HL-60/S4 treated with retinoic acid at 250 ng/mL for 4 days and 3 days (cell line): Measurements from ENCODE around the gene SP100.
"Not testable (repeated sequence)": the region's sequence is repeated elsewhere in the genome, so short reads cannot be mapped to it uniquely, and the experiment has no call there.

Experiments used
- in situ Hi-C: fragments of 300-500 bp; cut with MboI; formaldehyde crosslinking; loops from 2 replicates; pipeline ENCODE4 v1.7.0; 2022; ENCODE audit warnings: low sequenced_read_pairs

The SP100 gene

DNA sequence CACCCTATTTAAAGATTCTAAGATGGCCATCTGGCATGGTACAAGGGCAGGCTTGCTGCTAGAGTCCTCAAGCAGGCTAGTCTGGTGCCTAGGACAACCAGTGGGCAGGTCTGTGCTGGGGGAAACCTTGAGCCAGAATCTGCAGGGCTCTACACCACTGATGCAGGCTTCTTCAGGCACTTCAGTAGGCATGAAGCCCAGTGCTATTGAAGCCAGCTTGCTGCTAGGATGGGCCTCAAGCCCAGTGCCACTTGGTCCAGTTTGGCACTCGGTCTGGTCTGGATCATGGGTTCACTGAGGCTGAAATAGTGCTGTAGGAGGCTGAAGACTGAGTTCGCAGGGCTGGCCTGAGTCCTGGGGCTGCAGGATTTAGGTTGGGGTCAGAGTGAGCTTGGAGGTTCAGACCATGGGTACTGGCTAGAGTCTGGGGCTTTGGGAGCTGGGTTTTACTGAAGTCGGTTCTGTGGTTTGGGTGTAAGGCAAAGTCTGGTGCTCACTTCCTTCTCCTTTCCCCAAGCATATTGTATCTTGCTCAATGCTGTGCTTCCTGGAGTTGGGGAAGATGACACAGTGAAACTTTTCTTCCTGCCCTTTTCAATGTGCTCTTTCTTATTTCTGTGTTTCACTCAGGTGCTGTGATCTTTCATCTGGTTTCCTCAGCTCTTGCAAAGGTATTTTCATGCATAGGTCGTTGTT lies 41.2 kb downstream of the SP100 start:
- in situ Hi-C loops: no loop called here

DNA sequence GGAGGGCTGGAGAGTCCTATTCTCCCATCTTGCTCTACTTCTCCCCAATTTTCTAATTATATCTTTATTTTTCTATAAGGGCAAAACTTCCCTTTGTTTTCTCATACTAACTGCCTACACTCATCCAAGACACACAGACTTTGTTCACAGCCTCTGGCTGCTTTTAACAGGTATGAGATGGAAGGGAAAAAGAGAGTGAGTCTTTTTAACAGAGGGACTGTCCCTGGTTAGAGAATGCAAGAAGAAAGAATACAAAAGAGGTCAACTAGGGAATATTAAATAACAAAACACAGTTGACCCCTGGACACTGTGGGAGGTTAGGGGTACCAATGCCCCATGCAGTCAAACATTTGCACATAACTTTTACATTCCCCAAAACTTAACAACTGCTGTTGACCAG lies 41.8 kb downstream of the SP100 start:
- in situ Hi-C loops: no loop called here

DNA sequence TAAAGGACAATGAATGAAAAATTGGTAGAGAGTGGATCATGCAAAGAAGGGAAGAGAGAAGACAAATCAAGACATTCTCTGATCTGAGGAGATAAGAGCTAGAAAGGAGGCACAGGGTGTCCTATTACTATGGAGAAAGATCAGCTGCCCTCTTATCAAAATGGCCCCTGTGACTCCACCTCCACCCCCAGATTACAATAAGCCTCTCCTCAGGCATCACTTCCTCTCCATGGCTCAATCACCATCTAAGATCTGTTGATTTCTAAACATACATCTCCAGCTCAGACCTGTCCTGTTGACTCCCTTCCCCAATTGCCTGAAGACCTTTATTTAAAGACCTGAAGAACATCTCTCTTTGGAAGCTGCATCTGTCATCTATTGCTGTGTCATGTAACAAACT lies 43.2 kb downstream of the SP100 start:
- in situ Hi-C loops: no loop called here

DNA sequence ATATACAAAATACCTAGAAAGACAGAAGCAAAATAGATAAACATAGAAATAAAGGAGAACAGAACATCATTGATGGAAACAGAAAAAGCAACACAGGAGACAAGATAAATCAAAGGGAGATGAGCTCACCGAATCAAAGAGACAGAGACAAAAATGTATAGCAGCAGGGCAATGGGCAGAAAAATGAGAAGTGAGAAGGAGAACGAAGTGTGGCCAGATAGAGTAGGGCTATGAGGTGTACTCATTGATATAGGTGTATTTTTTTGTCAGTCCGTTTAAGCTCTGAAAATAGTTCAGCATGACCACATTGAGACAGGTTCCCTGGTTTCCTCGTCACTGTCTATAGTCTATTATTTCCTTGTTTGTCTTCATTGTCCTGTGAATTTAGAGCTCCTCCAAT lies 55.1 kb downstream of the SP100 start:
- in situ Hi-C loops: no loop called here

DNA sequence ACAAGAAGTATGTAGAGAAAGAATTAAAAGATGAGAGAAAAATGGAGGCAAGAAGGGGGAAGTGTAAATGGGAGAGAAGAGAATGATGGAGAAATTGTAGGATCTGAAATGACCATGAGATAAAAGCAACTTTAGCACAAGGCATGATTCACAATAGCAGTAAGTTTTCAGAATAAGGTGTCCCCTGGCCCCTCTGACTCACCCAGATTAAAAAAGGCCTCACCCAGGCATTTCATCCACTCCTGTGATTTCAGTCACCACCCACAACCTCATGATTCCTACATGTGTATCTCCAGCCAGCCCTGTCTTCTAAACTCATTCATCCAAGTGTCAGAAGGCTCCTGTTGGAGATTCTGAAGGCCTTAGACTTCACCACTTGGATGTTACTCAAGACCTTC lies 56.6 kb downstream of the SP100 start:
- in situ Hi-C loops: no loop called here

DNA sequence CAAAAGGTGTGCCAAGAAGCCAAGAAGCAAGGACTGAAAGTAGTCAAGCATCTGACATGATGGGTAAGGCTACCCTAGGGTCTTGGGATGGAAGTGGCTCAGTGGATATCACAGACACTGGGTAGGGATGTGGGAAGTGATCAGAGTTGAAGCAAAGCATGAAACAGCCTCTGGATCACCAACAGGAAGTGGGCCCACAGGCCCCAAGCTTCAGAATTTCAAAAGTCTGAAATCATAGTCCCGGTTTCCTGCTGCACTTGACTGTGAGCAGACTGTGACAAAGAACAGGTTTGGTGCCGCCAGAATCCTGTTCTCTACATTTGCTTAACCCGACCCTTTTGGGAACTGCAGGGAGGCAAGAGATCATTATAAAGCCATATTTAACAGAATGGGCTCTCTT lies 57.4 kb downstream of the SP100 start:
- in situ Hi-C loops: no loop called here

DNA sequence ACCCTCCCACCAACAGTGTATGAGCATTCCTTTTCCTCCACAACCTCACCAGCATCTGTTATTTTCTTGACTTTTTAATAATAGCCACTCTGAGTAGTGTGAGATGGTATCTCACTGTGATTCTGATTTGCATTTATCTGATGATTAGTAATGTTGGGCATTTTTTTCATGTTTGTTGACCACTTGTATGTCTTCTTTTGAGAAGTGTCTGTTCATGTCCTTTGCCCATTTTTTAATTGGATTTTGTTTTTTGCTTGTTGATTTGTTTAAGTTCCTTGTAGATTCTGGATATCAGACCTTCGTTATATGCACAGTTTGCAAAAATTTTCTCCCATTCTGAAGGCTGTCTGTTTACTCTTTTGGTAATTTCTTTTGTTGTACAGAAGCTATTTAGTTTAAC lies 59.1 kb downstream of the SP100 start:
- in situ Hi-C loops: no loop called here

DNA sequence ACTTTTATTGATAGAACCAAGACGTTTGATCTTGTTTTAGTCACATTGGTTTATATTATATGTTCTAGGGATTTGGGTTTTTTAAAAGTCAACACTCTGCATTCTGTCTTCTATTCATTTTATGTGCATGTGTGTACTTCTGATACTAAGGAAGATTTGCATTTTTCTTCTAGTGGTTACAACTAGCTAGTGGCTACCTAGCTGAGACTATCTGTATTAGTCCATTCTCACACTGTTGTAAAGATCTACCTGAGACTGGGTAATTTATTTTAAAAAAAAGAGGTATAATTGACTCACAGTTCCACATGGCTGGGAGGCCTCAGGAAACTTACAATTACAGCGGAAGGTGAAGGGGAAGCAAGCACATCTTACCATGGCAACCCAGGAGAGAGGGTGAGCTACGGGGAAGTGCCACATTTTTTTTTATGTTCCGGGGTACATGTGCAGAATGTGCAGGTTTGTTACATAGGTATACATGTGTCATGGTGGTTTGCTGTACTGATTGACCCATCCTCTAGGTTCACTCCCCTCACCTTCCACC lies 69.9 kb downstream of the SP100 start:
- in situ Hi-C loops: no loop called here

DNA sequence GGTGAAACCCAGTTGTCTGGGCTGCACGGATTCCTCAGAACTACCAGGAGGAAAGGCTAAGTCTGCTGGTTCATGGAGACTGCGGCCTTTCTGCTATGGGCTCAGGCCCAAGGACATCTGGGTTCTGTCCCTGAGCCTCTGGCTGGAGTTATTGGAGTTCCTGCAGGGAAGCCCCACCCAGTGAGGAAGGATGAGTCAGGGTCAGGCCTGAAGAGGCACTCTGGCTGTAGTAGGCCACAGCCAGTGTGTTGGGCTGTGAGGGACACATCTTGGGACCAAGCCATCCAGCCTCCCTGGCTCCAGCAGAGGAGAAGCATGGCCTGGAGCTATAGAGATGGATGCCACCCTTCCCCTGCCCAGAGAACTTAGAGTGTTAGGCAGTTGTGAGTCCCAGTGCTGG lies 75.2 kb downstream of the SP100 start:
- in situ Hi-C loops: not testable (repeated sequence)

DNA sequence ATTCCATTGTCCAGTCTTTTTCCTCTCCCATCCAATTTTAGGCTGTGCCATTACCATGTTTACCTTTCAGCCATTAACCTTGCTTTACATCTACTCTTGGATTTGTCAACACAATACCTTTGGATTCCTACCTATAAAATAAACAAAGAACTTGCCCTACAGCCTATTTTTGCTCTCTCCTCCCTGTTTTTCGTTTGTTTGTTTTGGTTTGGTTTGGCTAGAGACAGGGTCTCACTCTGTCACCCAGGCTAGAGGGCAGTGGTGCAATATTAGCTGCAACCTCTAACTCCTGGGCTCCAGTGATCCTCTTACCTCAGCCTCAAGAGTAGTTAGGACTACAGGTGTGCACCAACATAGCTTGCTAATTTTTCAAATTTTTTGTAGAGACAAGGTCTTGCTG lies 76.1 kb downstream of the SP100 start:
- in situ Hi-C loops: no loop called here

DNA sequence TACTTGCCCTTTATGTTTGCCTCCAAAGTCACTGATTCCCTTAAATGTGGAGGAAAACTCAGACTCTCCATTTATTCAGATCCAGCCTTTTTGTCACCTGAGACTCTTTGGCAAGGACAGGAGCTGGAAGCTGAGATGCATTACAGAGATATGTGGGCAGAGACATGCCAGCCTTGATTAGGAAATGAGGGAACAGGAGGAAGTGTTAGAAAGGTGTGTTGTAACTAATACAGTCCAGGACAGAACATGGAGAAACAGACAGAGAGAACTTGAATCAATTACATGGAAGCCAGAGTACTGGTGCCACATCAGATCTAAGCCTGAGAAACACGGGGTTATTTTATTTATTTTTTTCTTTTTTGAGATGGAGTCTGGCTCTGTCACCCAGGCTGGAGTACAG lies 79.0 kb downstream of the SP100 start:
- in situ Hi-C loops: no loop called here

DNA sequence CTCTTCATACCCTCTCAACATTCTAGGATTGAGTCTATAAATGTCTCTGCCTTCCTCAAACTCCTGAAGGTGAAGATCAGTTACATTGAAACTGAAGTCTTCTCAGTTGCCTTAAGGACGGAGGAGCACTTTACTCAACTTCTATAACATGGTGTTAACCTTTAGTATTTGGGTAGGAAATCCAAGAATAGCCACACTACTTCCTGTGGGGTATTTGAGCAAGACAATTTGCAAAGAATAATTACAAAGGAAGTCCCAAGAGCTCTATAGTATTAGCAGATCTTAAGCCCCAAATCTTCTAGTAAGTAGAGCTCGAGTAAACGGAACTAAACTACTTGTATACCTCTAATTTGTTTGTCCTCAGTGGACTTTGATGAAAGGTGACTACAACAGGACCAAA lies 80.9 kb downstream of the SP100 start:
- in situ Hi-C loops: no loop called here

DNA sequence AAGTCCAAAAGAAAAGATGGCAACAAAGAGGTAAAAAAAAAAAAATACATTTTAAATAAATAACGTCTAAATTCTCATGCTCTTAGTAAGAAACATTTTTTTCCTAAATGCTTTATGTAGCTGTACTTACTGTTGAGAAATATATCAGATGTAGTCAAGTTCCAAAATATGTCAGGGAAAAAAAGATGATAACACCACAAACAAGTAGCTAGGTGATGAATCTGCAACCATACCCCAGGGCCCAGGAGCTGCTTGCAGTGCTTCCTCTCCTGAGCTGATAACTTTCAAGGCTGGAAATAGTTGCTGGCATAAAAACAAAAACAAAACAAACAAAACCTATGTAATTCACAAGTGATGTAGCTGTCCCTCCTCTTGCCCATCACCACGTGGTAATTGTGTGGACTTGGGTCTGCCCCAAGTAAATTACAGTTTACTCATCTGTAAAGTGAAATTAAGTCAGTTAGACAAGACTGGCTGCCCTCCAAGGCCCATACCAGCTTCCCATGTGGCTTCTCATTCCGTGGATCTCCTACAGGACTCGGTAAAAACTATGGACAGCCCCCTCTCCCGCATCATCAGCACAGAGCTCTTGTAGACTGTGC lies 82.6 kb downstream of the SP100 start:
- in situ Hi-C loops: no loop called here

DNA sequence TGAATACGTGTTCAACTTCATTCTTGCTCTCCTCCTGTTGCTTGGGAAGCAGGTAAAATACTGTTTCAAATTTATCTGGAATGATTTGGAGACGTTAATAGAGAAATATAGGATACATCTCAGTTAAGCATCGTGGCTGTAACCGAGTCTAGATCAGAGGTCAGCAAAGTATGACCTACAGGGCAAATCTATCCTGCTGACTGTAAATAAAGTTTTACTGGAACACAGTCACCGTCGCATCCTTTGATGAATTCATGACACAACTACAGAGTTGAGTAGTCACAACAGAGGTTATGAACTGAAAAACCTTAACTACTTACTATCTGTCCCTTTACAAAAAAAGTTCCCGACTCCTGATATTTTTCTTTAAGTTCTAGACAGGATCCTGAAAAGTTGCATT lies 86.6 kb downstream of the SP100 start:
- in situ Hi-C loops: no loop called here

DNA sequence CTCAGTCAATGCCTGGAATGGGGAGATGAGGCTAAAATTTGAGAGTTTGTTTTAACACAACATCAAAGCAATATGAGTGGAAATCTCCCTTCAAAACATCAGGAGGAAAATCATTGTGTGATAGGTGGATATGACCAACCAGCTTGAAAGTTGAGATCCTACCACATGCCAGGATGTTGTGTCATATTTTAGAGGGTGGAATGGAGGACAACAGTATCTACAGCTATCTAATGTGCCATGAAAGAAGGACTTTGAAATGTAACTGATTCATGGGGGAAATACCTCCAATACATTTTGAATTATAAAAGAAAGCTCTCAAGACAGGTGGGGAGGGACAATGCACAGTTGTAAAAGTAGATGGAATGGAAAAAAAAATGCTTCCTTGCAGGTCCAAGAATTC lies 87.8 kb downstream of the SP100 start:
- in situ Hi-C loops: no loop called here

DNA sequence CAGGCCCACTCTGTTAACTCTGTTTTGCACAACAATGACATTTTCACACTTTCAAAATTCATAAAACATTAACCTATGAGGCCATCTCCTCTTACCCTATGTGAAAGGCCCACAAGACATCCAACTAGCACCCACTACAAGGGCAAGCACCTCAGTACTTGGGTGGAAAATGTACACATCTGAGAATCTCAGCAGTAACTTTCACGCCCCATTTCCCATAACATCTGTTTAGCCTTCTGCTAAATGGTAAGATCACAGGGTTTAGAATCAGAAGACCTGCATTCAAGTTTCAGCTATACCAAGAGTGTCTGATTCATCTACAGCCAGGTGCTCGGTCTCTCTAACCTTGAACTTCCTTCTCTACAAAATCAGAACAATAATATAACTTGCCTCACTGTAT lies 89.2 kb downstream of the SP100 start:
- in situ Hi-C loops: no loop called here

DNA sequence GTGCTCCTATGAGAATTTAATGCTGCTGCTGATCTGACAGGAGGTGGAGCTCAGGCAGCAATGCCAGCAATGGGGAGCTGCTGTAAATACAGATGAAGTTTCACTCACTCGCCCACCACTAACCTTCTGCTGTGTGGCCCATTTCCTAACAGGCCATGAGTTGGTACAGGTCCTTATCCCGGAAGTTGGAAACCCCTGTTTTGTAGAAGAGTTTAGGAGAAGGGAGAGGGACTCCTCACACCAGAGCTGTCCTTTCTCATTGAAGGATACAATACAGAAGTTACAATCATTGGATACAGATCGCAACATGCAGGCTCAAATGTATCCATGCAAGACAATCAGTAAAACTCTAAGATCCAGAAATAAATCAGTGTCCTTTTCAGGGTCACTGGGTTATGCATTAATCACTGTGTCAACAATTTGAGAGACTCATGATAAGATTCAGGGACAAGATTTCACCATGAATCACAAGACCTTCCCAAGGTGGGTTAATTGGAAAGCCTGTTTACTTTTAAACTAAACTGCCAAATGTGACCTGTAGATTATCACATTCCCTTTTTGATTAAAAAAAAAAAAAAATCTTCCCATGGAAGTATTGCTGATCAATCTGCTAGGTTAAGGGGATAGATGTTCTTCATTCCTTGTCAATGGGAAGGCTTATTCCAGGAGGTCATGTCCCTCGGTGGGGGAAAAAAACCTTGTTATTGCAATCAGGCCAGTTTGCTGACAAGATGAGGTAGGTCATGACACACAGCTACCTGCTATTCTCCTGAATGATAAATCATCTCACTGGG lies 97.2 kb downstream of the SP100 start:
- in situ Hi-C loops: no loop called here

DNA sequence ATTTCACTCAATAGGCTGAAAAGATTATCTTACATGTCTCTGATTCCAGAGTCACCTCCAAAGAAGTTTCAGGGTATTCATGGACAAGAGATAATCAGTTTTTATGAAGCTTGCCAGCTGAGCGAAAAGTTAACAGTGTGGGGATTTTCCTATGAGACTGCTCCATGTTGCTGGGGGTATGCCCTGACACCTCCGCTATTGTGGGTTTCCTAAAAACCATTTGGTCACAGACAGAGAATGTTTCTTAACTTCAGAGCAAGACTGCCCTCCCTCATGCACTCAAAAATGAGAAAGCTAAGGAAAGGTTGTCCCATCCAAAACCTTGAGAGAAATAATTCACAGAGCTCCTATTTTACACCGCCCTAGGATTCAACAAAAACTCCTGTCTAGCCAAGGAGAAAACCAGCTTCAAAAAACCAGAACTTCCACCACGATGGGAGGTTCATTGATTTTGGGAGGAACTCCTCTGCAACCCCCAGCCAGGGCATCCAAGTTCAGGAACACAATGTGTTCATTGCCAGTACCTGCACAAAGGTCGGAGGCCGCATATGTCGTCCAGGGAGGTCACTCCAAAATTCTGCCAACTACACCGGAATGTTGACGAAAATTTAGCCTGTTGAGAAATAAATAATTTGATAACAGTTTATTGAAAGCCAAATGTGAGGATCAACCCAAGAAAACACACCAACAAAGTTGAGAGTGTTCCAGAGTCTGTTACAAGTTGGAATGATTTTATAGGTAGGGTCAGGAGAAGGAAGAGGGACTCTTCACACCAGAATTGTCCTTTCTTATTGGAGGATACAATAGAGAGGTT lies 104.3 kb downstream of the SP100 start:
- in situ Hi-C loops: no loop called here

DNA sequence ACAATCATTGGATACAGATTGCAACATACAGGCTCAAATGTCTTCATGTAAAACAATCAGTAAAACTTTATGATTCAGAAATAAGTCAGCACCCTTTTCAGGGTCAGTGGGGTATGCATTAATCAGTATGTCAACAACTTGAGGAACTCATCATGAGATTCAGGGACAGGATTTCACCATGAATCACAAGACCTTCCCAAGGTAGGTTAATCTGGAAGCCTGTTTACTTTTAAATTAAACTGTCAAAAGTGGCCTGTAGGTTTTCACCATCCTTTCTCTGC lies 104.8 kb downstream of the SP100 start:
- in situ Hi-C loops: no loop called here

DNA sequence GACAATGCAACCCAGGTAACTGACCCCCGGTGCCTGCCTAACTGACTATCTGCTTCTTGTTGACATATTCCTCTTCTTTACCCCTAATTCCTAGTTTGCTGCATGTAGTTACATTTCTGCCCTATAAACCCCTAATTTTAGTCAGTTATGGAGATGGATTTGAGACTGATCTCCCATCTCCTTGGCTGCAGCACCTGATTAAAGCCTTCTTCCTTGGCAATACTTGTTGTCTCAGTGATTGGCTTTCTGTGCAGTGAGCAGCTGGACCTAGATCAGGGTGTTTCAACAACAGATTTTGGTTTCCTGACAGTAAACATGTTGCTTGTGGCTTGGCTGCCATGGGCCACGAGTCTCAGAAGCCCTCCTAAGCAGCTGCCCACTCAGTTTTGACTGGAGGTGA lies 105.4 kb downstream of the SP100 start:
- in situ Hi-C loops: no loop called here

DNA sequence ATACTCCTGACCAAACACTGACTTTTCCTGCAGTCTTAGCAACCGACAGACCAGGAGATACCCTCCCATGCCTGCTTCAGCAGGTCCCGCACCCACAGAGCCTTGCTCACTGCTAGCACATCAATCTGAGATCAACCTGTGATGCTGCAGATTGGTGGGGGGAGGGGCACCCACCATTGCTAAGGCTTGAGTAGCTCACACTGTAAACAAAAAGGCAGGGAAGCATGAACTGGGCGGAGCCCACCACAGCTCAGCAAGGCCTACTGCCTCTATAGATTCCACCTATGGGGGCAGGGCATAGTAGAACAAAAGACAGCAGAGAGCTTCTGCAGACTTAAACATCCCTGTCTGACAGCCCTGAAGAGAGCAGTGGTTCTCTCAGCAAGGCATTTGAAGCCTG lies 109.7 kb downstream of the SP100 start:
- in situ Hi-C loops: no loop called here
